ENCODE data around the gene EIF5.

- no peak for TF ChIP-seq CTCF (conservative IDR thresholded peaks at IDR 0.05; ENCODE audit: low read length)
- no peak for TF ChIP-seq EZH2phosphoT487 (IDR thresholded peaks at IDR 0.05; ENCODE audit: borderline replicate concordance, low read depth, low read length)
These were observed 38.7 kb downstream of the EIF5 start for GRCh38 chr14:103372552-103373304.

Measured in OCI-LY7 (cell line).